NCI-H2227 (cell line): Measurements from ENCODE around the gene DDX4.

Source experiments
- DNase-seq: peaks from one replicate; lab custom pipeline; 2025; ENCODE audit not compliant: unreplicated experiment; lab: John Stamatoyannopoulos, UW

The DDX4 gene

GRCh38 chr5:55864606-55865541 lies 127.0 kb downstream of the DDX4 start:
- no peak for DNase-seq

DNA sequence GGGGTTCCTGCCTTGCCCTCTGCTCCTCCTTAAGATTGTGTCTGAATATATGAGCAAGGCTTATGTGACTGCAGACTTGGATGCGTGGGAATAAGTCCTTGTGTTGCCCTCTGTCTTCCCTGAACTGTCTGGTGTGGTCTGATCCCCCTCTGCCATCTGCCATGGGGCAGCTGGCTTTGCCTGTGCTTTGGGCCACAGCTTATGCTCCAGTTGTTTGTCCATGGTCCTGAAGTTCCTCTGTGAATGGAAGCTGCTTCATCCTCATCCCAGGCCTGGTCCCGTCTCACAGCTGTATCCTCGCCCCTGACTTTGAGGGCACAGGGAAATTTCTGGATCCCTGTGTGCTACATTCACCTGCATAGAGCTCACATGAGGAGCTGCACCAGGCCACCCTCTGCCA lies 128.0 kb downstream of the DDX4 start:
- DNase-seq = no peak

DNA sequence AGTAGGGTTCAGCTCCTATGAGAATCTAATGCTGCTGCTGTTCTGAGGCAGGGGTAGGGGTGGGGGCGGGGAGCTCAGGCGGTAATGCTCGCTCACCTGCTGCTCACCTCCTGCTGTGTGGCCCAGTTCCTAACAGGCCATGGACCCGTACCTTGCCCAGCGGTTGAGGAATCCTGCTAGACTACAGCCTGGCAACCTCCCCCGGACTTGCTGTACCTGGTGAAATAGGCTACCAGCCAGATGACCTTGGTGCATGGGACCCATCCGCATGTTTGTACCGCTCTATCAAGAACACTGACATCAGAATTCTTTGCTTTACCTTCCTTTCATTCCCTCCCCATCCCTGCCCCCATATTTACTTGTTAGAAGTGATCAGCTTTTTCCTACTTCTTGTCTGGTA lies 128.6 kb downstream of the DDX4 start:
- DNase-seq = no peak
